Neuronal stem cell (in vitro differentiated cells): Measurements from ENCODE around the gene CHD3.
A peak's percentile ranks its signal among the peaks of the same experiment; 100 is the strongest.

ENCODE experiments used
- DNase-seq: peaks from one replicate; pipeline ENCODE4 v3.0.0-alpha.2; 2013; ENCODE audit warnings: low spot score
- H2AFZ ChIP-seq: one replicate; pipeline ENCODE4 v1.6.1; 2013; ENCODE audit warnings: mild to moderate bottlenecking, low read length, inconsistent platforms
- H2AK5ac ChIP-seq: 2 replicates; pipeline ENCODE4 v1.6.1; 2013; ENCODE audit warnings: low read depth, mild to moderate bottlenecking, inconsistent platforms, low read length, moderate library complexity, mixed read lengths
- H2BK120ac ChIP-seq: 2 replicates; pipeline ENCODE4 v1.6.1; 2013; ENCODE audit warnings: low read depth, mild to moderate bottlenecking, inconsistent platforms, low read length, moderate library complexity, mixed read lengths
- H2BK12ac ChIP-seq: one replicate; pipeline ENCODE4 v1.6.1; 2013; ENCODE audit warnings: low read length, inconsistent platforms
- H2BK15ac ChIP-seq: 2 replicates; pipeline ENCODE4 v1.6.1; 2013; ENCODE audit warnings: mild to moderate bottlenecking, low read length, inconsistent platforms, mixed read lengths
- H2BK5ac ChIP-seq: one replicate; pipeline ENCODE4 v1.6.1; 2013; ENCODE audit warnings: inconsistent platforms, mild to moderate bottlenecking, low read length, moderate library complexity
- H3K14ac ChIP-seq: one replicate; pipeline ENCODE4 v1.6.1; 2013; ENCODE audit warnings: low read length, inconsistent platforms
- H3K18ac ChIP-seq: 2 replicates; pipeline ENCODE4 v1.6.1; 2013; ENCODE audit warnings: low read length, inconsistent platforms
- H3K23ac ChIP-seq: 2 replicates; pipeline ENCODE4 v1.6.1; 2013; ENCODE audit warnings: low read depth, mild to moderate bottlenecking, mixed read lengths, low read length, inconsistent platforms; ENCODE audit not compliant: poor library complexity
- H3K27ac ChIP-seq: replicated peaks from 3 replicates; pipeline ENCODE4 v1.5.1; 2013; ENCODE audit warnings: low read length, inconsistent platforms
- H3K27me3 ChIP-seq, 3 experiments: 2 replicates each; pipeline ENCODE4 v1.6.1; 2013; ENCODE audit warnings: low read length in 3 of 3, mild to moderate bottlenecking in 2 of 3, inconsistent platforms in 1 of 3, low read depth in 1 of 3, mixed read lengths in 1 of 3, moderate library complexity in 1 of 3; ENCODE audit not compliant: control insufficient read depth in 3 of 3, insufficient read depth in 3 of 3
- H3K36me3 ChIP-seq, 2 donors: replicated peaks in 1 of 2; 2 replicates each; pipeline ENCODE4 v1.6.1; 2013; ENCODE audit warnings: low read length in 2 of 2; ENCODE audit not compliant: control insufficient read depth in 2 of 2, insufficient read depth in 2 of 2
- H3K4ac ChIP-seq: 2 replicates; pipeline ENCODE4 v1.6.1; 2013; ENCODE audit warnings: inconsistent platforms, mild to moderate bottlenecking, low read length, moderate library complexity
- H3K4me1 ChIP-seq, 2 donors: 1 replicate in 1 of 2; 2 replicates in 1 of 2; pipeline ENCODE4 v1.6.1; 2013; ENCODE audit warnings: low read length in 2 of 2, low read depth in 1 of 2; ENCODE audit not compliant: control insufficient read depth in 2 of 2, insufficient read depth in 1 of 2
- H3K4me2 ChIP-seq: one replicate; pipeline ENCODE4 v1.6.1; 2013; ENCODE audit warnings: mild to moderate bottlenecking, low read length, inconsistent platforms; ENCODE audit not compliant: insufficient read depth, poor library complexity, severe bottlenecking
- H3K4me3 ChIP-seq, 2 donors: 2 replicates each; pipeline ENCODE4 v1.5.1; 2013; ENCODE audit warnings: low read length in 2 of 2, mild to moderate bottlenecking in 2 of 2, inconsistent platforms in 1 of 2, moderate library complexity in 1 of 2
- H3K79me1 ChIP-seq: one replicate; pipeline ENCODE4 v1.6.1; 2013; ENCODE audit warnings: low read depth, mild to moderate bottlenecking, inconsistent platforms, low read length, moderate library complexity
- H3K9ac ChIP-seq: one replicate; pipeline ENCODE4 v1.6.1; 2013; ENCODE audit warnings: mild to moderate bottlenecking, low read depth, low read length, inconsistent platforms; ENCODE audit not compliant: poor library complexity
- H3K9me3 ChIP-seq, 2 donors: replicated peaks in 1 of 2; 2 replicates each; pipeline versions ENCODE3 to v1.6.1; 2013; ENCODE audit warnings: low read length in 2 of 2, mild to moderate bottlenecking in 2 of 2, inconsistent platforms in 1 of 2, low read depth in 1 of 2, mixed read lengths in 1 of 2, moderate library complexity in 1 of 2; ENCODE audit not compliant: control insufficient read depth in 2 of 2, insufficient read depth in 1 of 2
- H4K8ac ChIP-seq: one replicate; pipeline ENCODE4 v1.6.1; 2013; ENCODE audit warnings: low read depth, mild to moderate bottlenecking, inconsistent platforms, low read length, moderate library complexity
- H4K91ac ChIP-seq: one replicate; pipeline ENCODE4 v1.6.1; 2013; ENCODE audit warnings: low read length, low read depth, mild to moderate bottlenecking, inconsistent platforms; ENCODE audit not compliant: poor library complexity
- WGBS, 2 donors: extraction: QIAGEN DNeasy Blood & Tissue Kit; methylation state at CpG; one replicate each; pipeline ENCODE4 v1.1.7; 2013; ENCODE audit warnings: missing lambda C conversion rate in 2 of 2, mixed read lengths in 1 of 2; ENCODE audit not compliant: insufficient read length in 2 of 2, insufficient replicate concordance in 1 of 2; ENCODE audit errors: extremely low coverage in 2 of 2; 5-methylcytosine and 5-hydroxymethylcytosine counted together

The CHD3 gene

GRCh38 chr17:7845359-7846062 is 43.1 kb upstream of the CHD3 start:
- Histone ChIP-seq H3K18ac (no peak overlapping the region), H3K36me3 (peaks cover 39 to 56% of the 10 kb centered on the region in 2 donors), H3K9ac (no peak overlapping the region)

GRCh38 chr17:7846063-7846735 is 42.4 kb upstream of the CHD3 start:
- Histone ChIP-seq H2AFZ (no peak overlapping the region), H2BK5ac (no peak overlapping the region), H3K27ac (no peak overlapping the region), H3K27me3 (no peaks in the 10 kb centered on the region), H3K9ac (no peak overlapping the region), H3K4me2 (no peak overlapping the region), H3K4me3 (no peak overlapping the region), H2BK120ac (no peak overlapping the region), H2AK5ac (no peak overlapping the region), H3K9me3 (no peaks in the 10 kb centered on the region), H2BK15ac (no peak overlapping the region), H3K18ac (no peak overlapping the region), H3K79me1 (peaks cover 38% of the 10 kb centered on the region), H2BK12ac (no peak overlapping the region), H3K14ac (no peak overlapping the region), H3K36me3 (peaks cover 43 to 56% of the 10 kb centered on the region in 2 donors), H4K8ac (no peak overlapping the region), H3K23ac (no peak overlapping the region), H4K91ac (no peak overlapping the region), H3K4ac (no peak overlapping the region), H3K4me1 (peaks cover 9 to 19% of the 10 kb centered on the region in 2 donors)
- WGBS, 2 donors, result no CpG with 5 or more reads among the region's 22 CpGs
- no peak for DNase-seq

More at GRCh38 chr17:7845359-7846062, 43.1 kb upstream of the CHD3 start:
- Histone ChIP-seq H4K91ac (no peak overlapping the region), H3K23ac (peak overlapping the region; percentile 1), H2AFZ (no peak overlapping the region), H4K8ac (no peak overlapping the region), H2BK5ac (no peak overlapping the region), H3K9me3 (no peaks in the 10 kb centered on the region), H3K4me3 (peak overlapping the region in 1 of 2 donors; percentile 80), H3K4me2 (no peak overlapping the region), H3K79me1 (peaks cover 38% of the 10 kb centered on the region), H2BK120ac (no peak overlapping the region), H3K27ac (no peak overlapping the region), H2BK12ac (peak overlapping the region; percentile 36), H2AK5ac (peak overlapping the region; percentile 19), H2BK15ac (no peak overlapping the region), H3K4ac (no peak overlapping the region), H3K27me3 (no peaks in the 10 kb centered on the region), H3K14ac (no peak overlapping the region), H3K4me1 (peaks cover 14 to 24% of the 10 kb centered on the region in 2 donors)
- WGBS, 2 donors, result no CpG with 5 or more reads among the region's 15 CpGs
- DNase-seq, result no peak

GRCh38 chr17:7846765-7847661 is 41.6 kb upstream of the CHD3 start:
- no peak overlapping the region for H4K91ac ChIP-seq
- peaks cover 49 to 63% of the 10 kb centered on the region in 2 donors for H3K36me3 ChIP-seq
- H3K79me1 ChIP-seq, result peaks cover 40% of the 10 kb centered on the region
- H3K14ac ChIP-seq, result no peak overlapping the region
- H2BK120ac ChIP-seq, result no peak overlapping the region
- no peak overlapping the region for H4K8ac ChIP-seq
- no peak overlapping the region for H3K4me2 ChIP-seq
- no CpG with 5 or more reads among the region's 34 CpGs for WGBS, 2 donors
- H2BK5ac ChIP-seq, result no peak overlapping the region
- peaks cover 12 to 16% of the 10 kb centered on the region in 2 donors for H3K4me1 ChIP-seq
- H3K23ac ChIP-seq, result no peak overlapping the region
- no peak overlapping the region for H3K4me3 ChIP-seq
- no peak overlapping the region for H2AK5ac ChIP-seq
- H3K27ac ChIP-seq, result no peak overlapping the region
- no peak for DNase-seq
- H3K4ac ChIP-seq, result no peak overlapping the region
- no peak overlapping the region for H2BK15ac ChIP-seq
- peak overlapping the region; percentile 44 for H3K9ac ChIP-seq
- H2AFZ ChIP-seq, result no peak overlapping the region
- H3K27me3 ChIP-seq, result peaks cover 0 to 1% (median 0%) of the 10 kb centered on the region in 3 experiments
- no peaks in the 10 kb centered on the region for H3K9me3 ChIP-seq
- H3K18ac ChIP-seq, result no peak overlapping the region
- H2BK12ac ChIP-seq, result no peak overlapping the region
